ENCODE measurements around the gene MBNL1. TPM values are rescaled to one million over a fixed set of nuclear protein-coding genes. Genes with fewer than 3 reads are reported as not detected.

The MBNL1 gene
- polyA plus RNA-seq, 4 donors, result 39.6 to 48.7 (median 40.6) TPM

DNA sequence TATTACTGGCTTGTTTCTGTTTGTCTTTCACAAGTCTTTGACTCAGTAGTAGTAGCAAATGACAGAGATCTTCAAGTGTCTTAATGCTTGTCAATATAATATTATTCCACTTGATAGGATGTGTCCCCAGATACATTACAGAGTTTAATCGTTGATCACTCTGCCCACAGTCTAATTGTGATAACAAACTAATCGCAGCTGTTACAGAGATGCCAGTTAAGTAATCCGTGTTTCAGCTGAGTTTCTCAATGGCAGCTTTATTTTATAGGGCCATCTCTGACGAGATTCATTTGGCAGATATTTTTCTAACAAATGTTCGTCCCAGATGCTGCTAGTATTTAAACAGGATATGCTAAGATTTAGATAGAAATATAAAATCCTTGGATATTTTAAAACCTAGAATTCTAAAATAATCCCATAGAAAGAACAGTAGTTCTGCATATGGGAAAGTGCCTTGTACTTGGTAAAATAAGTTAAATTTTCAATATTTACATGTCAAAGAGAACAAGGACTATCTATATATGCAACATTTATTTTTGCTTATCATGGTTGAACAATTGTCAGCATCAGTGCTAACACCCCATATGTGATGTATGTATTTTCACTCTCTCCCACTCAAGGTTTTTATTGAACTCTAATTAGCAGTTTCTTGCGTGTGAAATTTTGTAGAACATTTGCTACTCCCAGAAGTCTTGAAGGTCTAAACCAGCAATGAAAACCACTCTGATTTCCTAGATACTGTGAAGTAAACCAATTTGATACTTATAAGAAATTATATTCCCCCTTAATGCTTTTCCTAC is 185.5 kb downstream of the MBNL1 start:
- no peaks in the 10 kb centered on the region for H3K27me3 ChIP-seq (ENCODE audit: control insufficient read depth in 3 of 3, insufficient read depth in 3 of 3, low read length in 3 of 3)
- 46 to 68% (median 49%) methylated on average over 6 of the region's 6 CpGs for WGBS, 3 donors
- H3K36me3 ChIP-seq (ENCODE audit: control insufficient read depth in 3 of 3, insufficient read depth in 2 of 3, low read depth in 1 of 3, low read length in 3 of 3), result peaks cover 3 to 16% (median 14%) of the 10 kb centered on the region in 3 donors
- FAIRE-seq, result no peak
- H3K4me3 ChIP-seq (ENCODE audit: low read depth in 1 of 3, low read length in 3 of 3), result no peak overlapping the region
- no peaks in the 10 kb centered on the region for H3K4me1 ChIP-seq (ENCODE audit: control insufficient read depth in 3 of 3, insufficient read depth in 2 of 3, low read depth in 1 of 3, low read length in 2 of 3)
- H3K9me3 ChIP-seq (ENCODE audit: control insufficient read depth in 2 of 2, insufficient read depth in 1 of 2, low read depth in 1 of 2, low read length in 1 of 2), result no peaks in the 10 kb centered on the region
- H3K27ac ChIP-seq (ENCODE audit: low read depth in 1 of 3, low read length in 2 of 3), result no peak overlapping the region
- no peak for DNase-seq

DNA sequence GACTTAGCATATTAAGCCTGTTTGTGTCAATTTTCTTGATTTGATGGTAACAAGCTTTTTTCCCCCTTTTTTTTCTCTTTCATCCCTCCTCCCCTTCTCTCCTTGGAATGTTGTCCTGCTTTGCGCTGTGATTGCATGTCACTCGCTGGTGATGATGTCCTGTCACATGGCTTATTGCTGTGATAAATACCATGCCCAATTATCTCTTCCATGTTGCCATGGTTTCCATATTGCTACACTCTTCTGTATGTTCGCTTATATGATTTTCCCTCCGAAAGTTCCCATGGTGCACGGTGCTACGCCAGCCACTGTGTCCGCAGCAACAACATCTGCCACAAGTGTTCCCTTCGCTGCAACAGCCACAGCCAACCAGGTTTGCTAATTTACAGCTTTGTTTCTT is 187.3 kb downstream of the MBNL1 start:
- no peaks in the 10 kb centered on the region for H3K27me3 ChIP-seq (ENCODE audit: control insufficient read depth in 3 of 3, insufficient read depth in 3 of 3, low read length in 3 of 3)
- FAIRE-seq (no peak), DNase-seq (no peak)
- H3K9me3 ChIP-seq (ENCODE audit: control insufficient read depth in 2 of 2, insufficient read depth in 1 of 2, low read depth in 1 of 2, low read length in 1 of 2), result no peaks in the 10 kb centered on the region
- H3K27ac ChIP-seq (ENCODE audit: low read depth in 1 of 3, low read length in 2 of 3), result no peak overlapping the region
- H3K36me3 ChIP-seq (ENCODE audit: control insufficient read depth in 3 of 3, insufficient read depth in 2 of 3, low read depth in 1 of 3, low read length in 3 of 3), result peaks cover 3 to 16% (median 15%) of the 10 kb centered on the region in 3 donors
- WGBS, 3 donors, result 98 to 99% (median 98%) methylated on average over 8 of the region's 8 CpGs
- H3K4me1 ChIP-seq (ENCODE audit: control insufficient read depth in 3 of 3, insufficient read depth in 2 of 3, low read depth in 1 of 3, low read length in 2 of 3), result no peaks in the 10 kb centered on the region
- no peak overlapping the region for H3K4me3 ChIP-seq (ENCODE audit: low read depth in 1 of 3, low read length in 3 of 3)

DNA sequence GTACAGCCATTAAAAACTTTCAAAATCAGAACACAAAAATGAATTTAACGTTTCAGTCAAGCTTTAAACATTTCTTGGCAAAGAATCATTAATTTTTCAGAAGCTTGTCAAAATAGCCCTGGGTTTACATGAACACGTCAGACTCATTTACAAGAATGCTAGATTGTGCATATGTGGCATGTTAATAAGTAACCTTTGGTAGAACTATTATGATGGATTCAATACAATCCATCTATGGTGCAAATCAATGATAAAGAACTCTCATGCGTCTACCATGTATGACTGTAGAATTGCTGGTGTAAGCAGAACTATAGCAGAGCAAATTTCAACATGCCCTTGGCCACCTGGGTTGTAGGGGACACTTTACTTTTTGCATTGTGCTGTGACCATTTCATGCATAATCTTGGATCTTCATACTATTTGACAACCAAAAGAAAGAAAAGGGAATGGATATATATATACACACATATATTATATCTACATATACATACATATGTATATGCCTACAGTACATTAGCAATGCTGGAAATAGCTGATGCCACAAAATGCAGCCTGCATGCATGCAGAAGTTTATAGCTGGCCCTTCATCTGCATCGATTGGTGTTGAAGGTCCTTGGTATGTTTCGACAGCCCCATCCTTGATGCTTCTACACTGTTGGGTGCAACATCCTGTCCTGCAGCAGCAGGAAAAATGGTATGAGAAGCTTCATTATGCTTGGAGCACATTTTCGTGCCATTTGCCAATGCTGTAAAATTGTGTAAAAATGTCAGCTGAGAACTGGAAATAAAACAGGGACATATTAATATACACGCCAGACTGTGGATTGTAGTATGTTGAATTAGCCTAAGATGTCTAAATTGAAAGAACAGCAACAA is 189.0 kb downstream of the MBNL1 start:
- peaks cover 0 to 14% (median 13%) of the 10 kb centered on the region in 3 donors for H3K36me3 ChIP-seq (ENCODE audit: control insufficient read depth in 3 of 3, insufficient read depth in 2 of 3, low read depth in 1 of 3, low read length in 3 of 3)
- FAIRE-seq, result no peak

DNA sequence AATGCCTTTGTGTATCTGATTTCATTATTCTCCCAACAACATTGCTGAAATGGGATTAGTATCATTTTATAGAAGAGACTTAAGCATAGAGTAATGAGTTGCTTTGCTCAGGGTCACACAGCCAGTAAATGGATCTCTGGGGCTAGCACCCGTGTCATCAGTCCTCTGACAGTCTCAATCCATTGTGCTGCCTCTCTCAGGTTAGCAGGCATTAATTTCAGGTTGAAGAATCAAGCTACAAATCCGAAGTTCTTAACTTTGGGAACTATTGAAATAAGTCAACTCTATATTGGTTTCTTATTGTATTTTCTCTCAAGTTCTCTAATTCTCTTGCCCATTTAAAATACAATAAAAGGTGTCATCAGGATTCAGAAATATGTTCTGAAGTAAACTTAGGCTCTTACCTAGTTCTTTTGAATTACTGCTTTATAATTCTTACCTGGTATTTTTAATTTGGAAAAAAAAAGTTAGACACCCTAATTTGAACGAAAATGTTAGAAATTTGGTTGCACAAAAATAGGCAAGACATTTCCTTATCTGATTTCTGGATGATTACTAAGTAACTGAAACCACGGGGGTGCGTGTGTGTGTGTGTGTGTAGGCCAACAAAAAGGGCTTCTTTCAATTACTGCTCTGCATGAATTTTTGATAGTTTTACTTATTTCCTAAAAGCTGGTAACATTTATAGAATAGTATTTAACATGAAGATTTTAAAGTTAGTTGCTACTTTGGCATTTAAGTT is 189.8 kb downstream of the MBNL1 start:
- Histone ChIP-seq H3K27me3 (ENCODE audit: control insufficient read depth in 3 of 3, insufficient read depth in 3 of 3, low read length in 3 of 3) (no peaks in the 10 kb centered on the region), H3K27ac (ENCODE audit: low read depth in 1 of 3, low read length in 2 of 3) (no peak overlapping the region), H3K9me3 (ENCODE audit: control insufficient read depth in 2 of 2, insufficient read depth in 1 of 2, low read depth in 1 of 2, low read length in 1 of 2) (no peaks in the 10 kb centered on the region), H3K4me1 (ENCODE audit: control insufficient read depth in 3 of 3, insufficient read depth in 2 of 3, low read depth in 1 of 3, low read length in 2 of 3) (no peaks in the 10 kb centered on the region), H3K36me3 (ENCODE audit: control insufficient read depth in 3 of 3, insufficient read depth in 2 of 3, low read depth in 1 of 3, low read length in 3 of 3) (peaks cover 0 to 13% (median 12%) of the 10 kb centered on the region in 3 donors), H3K4me3 (ENCODE audit: low read depth in 1 of 3, low read length in 3 of 3) (no peak overlapping the region)
- FAIRE-seq (no peak), DNase-seq (no peak)
- WGBS, 3 donors, result 76 to 82% (median 80%) methylated on average over 5 of the region's 5 CpGs

More for the DNA sequence above, 189.0 kb downstream of the MBNL1 start:
- Histone ChIP-seq H3K27me3 (ENCODE audit: control insufficient read depth in 3 of 3, insufficient read depth in 3 of 3, low read length in 3 of 3) (no peaks in the 10 kb centered on the region), H3K27ac (ENCODE audit: low read depth in 1 of 3, low read length in 2 of 3) (no peak overlapping the region), H3K9me3 (ENCODE audit: control insufficient read depth in 2 of 2, insufficient read depth in 1 of 2, low read depth in 1 of 2, low read length in 1 of 2) (no peaks in the 10 kb centered on the region), H3K4me3 (ENCODE audit: low read depth in 1 of 3, low read length in 3 of 3) (no peak overlapping the region), H3K4me1 (ENCODE audit: control insufficient read depth in 3 of 3, insufficient read depth in 2 of 3, low read depth in 1 of 3, low read length in 2 of 3) (no peaks in the 10 kb centered on the region)
- DNase-seq, result no peak
- WGBS, 3 donors, result 80% methylated on average over 7 of the region's 7 CpGs

DNA sequence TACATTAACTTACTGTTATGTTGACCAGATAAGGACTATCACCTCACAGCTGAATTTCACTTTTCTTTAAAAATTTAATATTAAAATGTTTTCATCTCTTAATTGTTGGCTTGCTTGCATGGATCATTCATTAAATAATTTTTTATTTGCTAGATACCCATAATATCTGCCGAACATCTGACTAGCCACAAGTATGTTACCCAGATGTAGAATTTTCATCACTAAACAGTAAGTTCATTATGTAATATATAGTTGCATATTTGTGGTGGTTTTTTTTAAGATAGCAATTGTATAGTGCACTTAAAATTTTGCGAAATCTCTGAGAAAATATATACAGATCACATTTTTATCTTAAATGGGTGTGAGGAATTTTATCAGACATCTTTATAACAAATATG is 190.4 kb downstream of the MBNL1 start:
- Histone ChIP-seq H3K27me3 (ENCODE audit: control insufficient read depth in 3 of 3, insufficient read depth in 3 of 3, low read length in 3 of 3) (no peaks in the 10 kb centered on the region), H3K27ac (ENCODE audit: low read depth in 1 of 3, low read length in 2 of 3) (no peak overlapping the region), H3K4me1 (ENCODE audit: control insufficient read depth in 3 of 3, insufficient read depth in 2 of 3, low read depth in 1 of 3, low read length in 2 of 3) (no peaks in the 10 kb centered on the region), H3K36me3 (ENCODE audit: control insufficient read depth in 3 of 3, insufficient read depth in 2 of 3, low read depth in 1 of 3, low read length in 3 of 3) (peaks cover 0 to 13% (median 12%) of the 10 kb centered on the region in 3 donors), H3K4me3 (ENCODE audit: low read depth in 1 of 3, low read length in 3 of 3) (no peak overlapping the region), H3K9me3 (ENCODE audit: control insufficient read depth in 2 of 2, insufficient read depth in 1 of 2, low read depth in 1 of 2, low read length in 1 of 2) (no peaks in the 10 kb centered on the region)
- peak; percentile 15 for FAIRE-seq
- 94 to 96% (median 94%) methylated on average over 2 of the region's 2 CpGs for WGBS, 3 donors
- DNase-seq, result no peak

DNA sequence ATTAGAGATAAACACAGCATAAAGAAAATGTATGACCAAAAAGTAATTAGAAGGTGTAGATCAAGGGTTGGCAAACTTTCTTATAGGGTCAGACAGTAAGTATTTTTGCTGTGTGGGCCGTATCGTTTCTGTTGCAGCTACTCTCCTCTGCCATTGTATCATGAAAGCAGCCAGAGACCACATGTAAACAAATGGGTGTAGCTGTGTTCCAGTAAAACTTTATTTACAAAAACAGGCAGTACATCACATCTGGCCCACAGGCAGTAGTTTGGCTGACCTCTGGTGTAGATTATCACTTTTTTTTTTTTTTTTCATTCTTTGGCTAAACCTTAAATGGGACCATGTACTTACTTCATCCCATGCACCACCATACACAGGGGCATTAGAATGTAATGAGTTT is 190.8 kb downstream of the MBNL1 start:
- FAIRE-seq, result no peak
- DNase-seq, result no peak
- Histone ChIP-seq H3K27me3 (ENCODE audit: control insufficient read depth in 3 of 3, insufficient read depth in 3 of 3, low read length in 3 of 3) (no peaks in the 10 kb centered on the region), H3K27ac (ENCODE audit: low read depth in 1 of 3, low read length in 2 of 3) (no peak overlapping the region), H3K4me3 (ENCODE audit: low read depth in 1 of 3, low read length in 3 of 3) (no peak overlapping the region), H3K36me3 (ENCODE audit: control insufficient read depth in 3 of 3, insufficient read depth in 2 of 3, low read depth in 1 of 3, low read length in 3 of 3) (peaks cover 0 to 13% (median 12%) of the 10 kb centered on the region in 3 donors), H3K4me1 (ENCODE audit: control insufficient read depth in 3 of 3, insufficient read depth in 2 of 3, low read depth in 1 of 3, low read length in 2 of 3) (no peaks in the 10 kb centered on the region), H3K9me3 (ENCODE audit: control insufficient read depth in 2 of 2, insufficient read depth in 1 of 2, low read depth in 1 of 2, low read length in 1 of 2) (no peaks in the 10 kb centered on the region)
- 89 to 92% (median 91%) methylated on average over 2 of the region's 2 CpGs for WGBS, 3 donors

DNA sequence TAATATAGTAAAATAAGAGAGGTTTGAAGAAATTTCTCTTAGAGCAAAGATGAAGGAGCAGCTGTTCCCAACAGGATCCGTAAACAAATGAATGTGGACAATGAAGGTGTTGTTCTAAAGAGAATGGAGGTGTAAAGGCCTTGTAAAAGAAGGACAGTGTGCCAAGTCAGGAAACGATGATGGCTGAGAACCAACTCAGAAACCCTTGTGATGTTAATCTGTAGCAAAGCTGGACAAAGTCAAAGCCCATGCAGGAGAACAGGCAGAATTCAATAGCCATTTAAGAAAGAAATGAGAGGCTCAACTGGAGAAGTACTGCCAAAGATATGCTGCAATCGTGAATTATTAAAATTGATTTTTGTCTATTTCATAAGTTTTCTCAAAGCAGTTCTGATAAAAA is 192.2 kb downstream of the MBNL1 start:
- no peaks in the 10 kb centered on the region for H3K4me1 ChIP-seq (ENCODE audit: control insufficient read depth in 3 of 3, insufficient read depth in 2 of 3, low read depth in 1 of 3, low read length in 2 of 3)
- peaks cover 0 to 13% (median 12%) of the 10 kb centered on the region in 3 donors for H3K36me3 ChIP-seq (ENCODE audit: control insufficient read depth in 3 of 3, insufficient read depth in 2 of 3, low read depth in 1 of 3, low read length in 3 of 3)
- no peak overlapping the region for H3K4me3 ChIP-seq (ENCODE audit: low read depth in 1 of 3, low read length in 3 of 3)
- no peak for FAIRE-seq
- H3K9me3 ChIP-seq (ENCODE audit: control insufficient read depth in 2 of 2, insufficient read depth in 1 of 2, low read depth in 1 of 2, low read length in 1 of 2), result no peaks in the 10 kb centered on the region
- H3K27ac ChIP-seq (ENCODE audit: low read depth in 1 of 3, low read length in 2 of 3), result no peak overlapping the region
- no peak for DNase-seq
- no peaks in the 10 kb centered on the region for H3K27me3 ChIP-seq (ENCODE audit: control insufficient read depth in 3 of 3, insufficient read depth in 3 of 3, low read length in 3 of 3)
- 13 to 48% (median 38%) methylated on average over 3 of the region's 3 CpGs for WGBS, 3 donors

DNA sequence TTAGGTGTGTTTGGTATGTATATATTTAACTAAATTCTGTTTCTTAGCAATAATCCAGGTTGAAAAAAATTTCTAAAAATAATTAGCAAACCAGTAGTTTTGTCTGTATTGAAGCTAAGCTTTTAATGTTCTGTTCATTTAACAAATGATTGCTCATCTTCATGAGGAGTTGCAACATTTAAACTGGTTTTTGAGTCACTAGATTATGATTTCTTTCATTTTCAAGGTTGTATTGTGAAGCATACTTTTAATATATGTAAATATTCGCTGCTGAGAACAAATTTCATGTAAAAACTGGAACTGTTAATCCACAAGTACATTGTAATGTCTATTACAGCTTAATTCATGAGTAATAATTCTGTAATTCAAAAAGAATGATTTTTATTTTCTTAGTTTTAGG is 192.7 kb downstream of the MBNL1 start:
- DNase-seq, result no peak
- Histone ChIP-seq H3K27me3 (ENCODE audit: control insufficient read depth in 3 of 3, insufficient read depth in 3 of 3, low read length in 3 of 3) (no peaks in the 10 kb centered on the region), H3K9me3 (ENCODE audit: control insufficient read depth in 2 of 2, insufficient read depth in 1 of 2, low read depth in 1 of 2, low read length in 1 of 2) (no peaks in the 10 kb centered on the region), H3K36me3 (ENCODE audit: control insufficient read depth in 3 of 3, insufficient read depth in 2 of 3, low read depth in 1 of 3, low read length in 3 of 3) (peaks cover 0 to 9% (median 7%) of the 10 kb centered on the region in 3 donors), H3K4me1 (ENCODE audit: control insufficient read depth in 3 of 3, insufficient read depth in 2 of 3, low read depth in 1 of 3, low read length in 2 of 3) (no peaks in the 10 kb centered on the region), H3K27ac (ENCODE audit: low read depth in 1 of 3, low read length in 2 of 3) (no peak overlapping the region), H3K4me3 (ENCODE audit: low read depth in 1 of 3, low read length in 3 of 3) (no peak overlapping the region)
- FAIRE-seq, result no peak
- 90 to 95% (median 94%) methylated on average over 1 of the region's 1 CpG for WGBS, 3 donors
